ENCODE data around the gene CREBBP.

CREBBP gene

GRCh38 chr16:3695610-3696369, 184.7 kb downstream of the CREBBP start:
- in situ Hi-C loops (cut with MboI; ENCODE audit: low sequenced_read_pairs, unreplicated experiment), result no loop called here
- peak; percentile 53 for DNase-seq (ENCODE audit: low spot score)
- no peak for TF ChIP-seq CTCF (IDR thresholded peaks at IDR 0.05; ENCODE audit: borderline replicate concordance, control extremely low read depth, extremely low read depth, insufficient read depth, missing control alignments)

GRCh38 chr16:3694051-3694450, 186.5 kb downstream of the CREBBP start:
- no peak for DNase-seq (ENCODE audit: low spot score)
- in situ Hi-C loops (cut with MboI; ENCODE audit: low sequenced_read_pairs, unreplicated experiment), result loop anchor here (5.0 kb wide), 1 partner anchor 183 kb away; no protein-coding TSS in a partner anchor
- TF ChIP-seq CTCF (IDR thresholded peaks at IDR 0.05; ENCODE audit: borderline replicate concordance, control extremely low read depth, extremely low read depth, insufficient read depth, missing control alignments), result no peak

- no peak for DNase-seq (ENCODE audit: low spot score)
- no peak for TF ChIP-seq CTCF (IDR thresholded peaks at IDR 0.05; ENCODE audit: borderline replicate concordance, control extremely low read depth, extremely low read depth, insufficient read depth, missing control alignments)
- in situ Hi-C loops (cut with MboI; ENCODE audit: low sequenced_read_pairs, unreplicated experiment), result loop anchor here (5.0 kb wide), 1 partner anchor 186 kb away; no protein-coding TSS in a partner anchor
Observed at GRCh38 chr16:3691761-3692160, 188.8 kb downstream of the CREBBP start.

- no peak for TF ChIP-seq CTCF (IDR thresholded peaks at IDR 0.05; ENCODE audit: borderline replicate concordance, control extremely low read depth, extremely low read depth, insufficient read depth, missing control alignments)
- in situ Hi-C loops (cut with MboI; ENCODE audit: low sequenced_read_pairs, unreplicated experiment), result loop anchor here (5.0 kb wide), 1 partner anchor 186 kb away; no protein-coding TSS in a partner anchor
- DNase-seq (ENCODE audit: low spot score), result no peak
Observed at GRCh38 chr16:3690980-3691720, 189.4 kb downstream of the CREBBP start.

- DNase-seq (ENCODE audit: low spot score), result peak; percentile 89
- peak; percentile 94 for TF ChIP-seq CTCF (IDR thresholded peaks at IDR 0.05; ENCODE audit: borderline replicate concordance, control extremely low read depth, extremely low read depth, insufficient read depth, missing control alignments)
- in situ Hi-C loops (cut with MboI; ENCODE audit: low sequenced_read_pairs, unreplicated experiment), result loop anchor here (5.0 kb wide), 1 partner anchor 187 kb away; no protein-coding TSS in a partner anchor
Observed at GRCh38 chr16:3690470-3690928, 190.0 kb downstream of the CREBBP start.

- DNase-seq (ENCODE audit: low spot score), result no peak
- TF ChIP-seq CTCF (IDR thresholded peaks at IDR 0.05; ENCODE audit: borderline replicate concordance, control extremely low read depth, extremely low read depth, insufficient read depth, missing control alignments), result no peak
- in situ Hi-C loops (cut with MboI; ENCODE audit: low sequenced_read_pairs, unreplicated experiment), result loop anchor here (5.0 kb wide), 1 partner anchor 188 kb away; no protein-coding TSS in a partner anchor
Observed at GRCh38 chr16:3689731-3690130, 190.8 kb downstream of the CREBBP start.

Measured in GM13976 (cell line).